Neural progenitor cell (in vitro differentiated cells): ENCODE data around the gene ZNF213.

Experiments used
- CTCF ChIP-seq: fragments of 200-600 bp; sonication (generic); IDR thresholded peaks from 2 replicates; pipeline ENCODE4 v1.5.1; 2017; ENCODE audit warnings: antibody characterized with exemption, mild to moderate bottlenecking
- EZH2 ChIP-seq: fragments of 200-600 bp; sonication (generic); IDR thresholded peaks from 2 replicates; pipeline ENCODE4 v1.6.1; 2017; ENCODE audit warnings: antibody characterized with exemption, mild to moderate bottlenecking, moderate library complexity
- EZH2phosphoT487 ChIP-seq: fragments of 200-600 bp; sonication (generic); IDR thresholded peaks from 2 replicates; pipeline ENCODE4 v1.6.1; 2017; ENCODE audit warnings: antibody characterized with exemption

- TF ChIP-seq CTCF, result no peak
- no peak for TF ChIP-seq EZH2
- no peak for TF ChIP-seq EZH2phosphoT487
Measured at GRCh38 chr16:3150346-3151218, 15.8 kb downstream of the ZNF213 start.
